Measurements from ENCODE around the gene KRT3.

The KRT3 gene

DNA sequence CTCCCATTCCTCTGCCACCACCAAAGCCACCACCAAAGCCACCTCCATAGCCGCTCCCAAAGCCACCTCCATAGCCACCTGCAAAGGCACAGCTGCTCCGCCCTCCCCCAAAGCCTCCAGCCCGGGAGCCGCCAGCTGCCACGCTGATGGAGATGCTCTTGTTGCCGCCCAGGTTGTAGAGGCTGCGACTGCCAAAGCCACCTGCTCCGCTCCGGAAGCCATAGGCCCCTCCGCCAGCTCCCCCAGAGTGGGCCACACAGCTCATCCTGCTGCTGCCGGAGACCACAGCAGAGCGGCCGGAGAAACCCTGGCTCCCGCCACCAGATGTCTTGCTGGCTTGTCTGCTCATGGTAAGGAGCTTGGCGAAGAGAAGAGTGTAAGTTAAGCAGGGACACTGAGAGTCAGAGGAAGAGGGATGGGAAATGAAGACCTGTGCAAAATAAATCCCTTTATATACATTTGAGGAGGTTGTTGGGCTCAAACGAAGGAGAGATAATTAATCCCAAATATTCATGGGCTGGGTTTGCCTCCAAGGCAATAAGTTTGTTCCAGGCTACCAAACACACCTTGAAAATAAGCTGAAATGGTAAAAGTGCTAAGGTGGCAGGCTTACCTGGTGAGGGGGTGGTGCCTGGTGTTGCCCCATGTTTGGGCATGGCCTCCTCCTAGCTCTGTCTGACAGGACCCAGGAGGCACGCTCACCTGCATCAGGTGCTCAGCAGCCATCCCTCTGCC, at the start of gene KRT3:
Gene KRT3 (minus strand): TSS at position 424 of the 735 bp plus-strand sequence. CDS start 75 bp downstream, at position 349.
- FAIRE-seq (no peak), DNase-seq (ENCODE audit: insufficient read length, low spot score) (no peak)
- no peak for TF ChIP-seq CTCF (IDR thresholded peaks at IDR 0.05; ENCODE audit: insufficient read depth, missing control alignments)

DNA sequence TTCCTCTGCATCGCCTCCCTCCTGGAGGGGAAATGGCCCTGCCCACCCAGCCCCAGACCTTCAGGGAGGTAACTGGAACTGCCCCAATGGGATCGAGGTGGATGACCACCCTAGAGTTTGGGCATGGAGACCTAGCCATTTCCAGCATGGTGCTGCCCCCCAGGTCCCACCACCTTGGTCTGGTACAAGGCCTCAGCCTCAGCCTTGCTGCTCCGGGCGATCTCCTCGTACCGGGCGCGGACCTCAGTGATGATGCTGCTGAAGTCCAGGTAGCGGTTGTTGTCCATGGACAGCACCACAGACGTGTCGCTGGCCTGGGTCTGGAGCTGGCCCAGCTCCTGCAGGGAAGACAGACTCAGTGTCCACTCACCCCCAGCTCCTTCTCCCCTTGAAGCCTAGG, 48.5 kb upstream of the KRT3 start:
- no peak for TF ChIP-seq CTCF (IDR thresholded peaks at IDR 0.05; ENCODE audit: insufficient read depth, missing control alignments)
- no peak for FAIRE-seq
- no peak for DNase-seq (ENCODE audit: insufficient read length, low spot score)

GRCh38 chr12:52839436-52840105, 43.7 kb upstream of the KRT3 start:
- FAIRE-seq (no peak), DNase-seq (ENCODE audit: insufficient read length, low spot score) (no peak)
- no peak for TF ChIP-seq CTCF (IDR thresholded peaks at IDR 0.05; ENCODE audit: insufficient read depth, missing control alignments)

GRCh38 chr12:52838609-52839435, 42.9 kb upstream of the KRT3 start:
- FAIRE-seq (no peak), DNase-seq (ENCODE audit: insufficient read length, low spot score) (no peak)
- no peak for TF ChIP-seq CTCF (IDR thresholded peaks at IDR 0.05; ENCODE audit: insufficient read depth, missing control alignments)

DNA sequence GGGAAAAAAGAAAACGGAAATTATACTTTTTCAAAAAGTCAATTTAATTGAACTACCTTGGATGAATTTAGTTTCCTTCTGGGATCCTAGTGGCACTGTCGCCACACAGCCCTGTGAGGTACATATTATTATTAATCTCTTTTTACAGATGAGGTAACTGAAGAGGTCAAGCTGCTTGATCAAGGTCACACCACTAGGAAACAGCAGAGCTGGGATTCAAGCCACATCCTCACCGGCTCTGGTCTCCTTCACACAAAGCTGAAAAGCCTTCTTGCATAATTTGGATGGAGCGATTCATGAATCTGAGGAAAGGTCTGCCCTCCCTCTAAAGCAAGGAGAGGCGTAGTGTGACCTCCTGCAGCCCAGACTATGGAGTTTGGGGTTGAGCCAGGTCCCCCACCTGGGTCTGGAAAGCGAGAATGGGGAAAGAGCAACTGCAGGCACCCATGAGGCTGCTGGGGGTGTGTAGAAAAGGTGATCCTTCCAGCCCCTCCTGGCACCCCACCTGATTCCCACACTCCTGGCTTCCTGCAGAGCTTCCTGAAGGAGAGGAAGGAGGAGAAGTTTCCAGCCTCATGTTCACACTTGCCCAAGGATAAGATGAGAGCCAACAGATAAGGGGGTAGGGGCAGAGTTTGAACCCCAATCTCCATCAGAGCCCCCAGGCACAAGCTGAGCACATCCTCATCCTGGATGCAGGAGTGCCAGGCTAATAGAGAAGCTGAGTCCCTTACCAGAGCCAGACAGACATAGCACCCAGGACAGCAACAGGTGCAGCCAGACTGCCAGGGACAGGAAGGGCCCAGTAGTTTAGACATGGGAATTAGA, 42.1 kb upstream of the KRT3 start:
- DNase-seq (ENCODE audit: insufficient read length, low spot score) (no peak), FAIRE-seq (no peak)
- TF ChIP-seq CTCF (IDR thresholded peaks at IDR 0.05; ENCODE audit: insufficient read depth, missing control alignments) = no peak

GRCh38 chr12:52837413-52837741, 41.5 kb upstream of the KRT3 start:
- FAIRE-seq (no peak), DNase-seq (ENCODE audit: insufficient read length, low spot score) (no peak)
- no peak for TF ChIP-seq CTCF (IDR thresholded peaks at IDR 0.05; ENCODE audit: insufficient read depth, missing control alignments)
